ENCODE results near the gene ADGRL2.

- no peak for TF ChIP-seq CTCF (IDR thresholded peaks at IDR 0.05)
- TF ChIP-seq POLR2A (IDR thresholded peaks at IDR 0.05): no peak
These were observed 175.8 kb downstream of the ADGRL2 start for GRCh38 chr1:81976539-81976938.
